ENCODE results near the gene EIF1AX.
"Not testable (repeated sequence)": the region's sequence is repeated elsewhere in the genome, so short reads cannot be mapped to it uniquely, and the experiment has no call there.

Gene EIF1AX

DNA sequence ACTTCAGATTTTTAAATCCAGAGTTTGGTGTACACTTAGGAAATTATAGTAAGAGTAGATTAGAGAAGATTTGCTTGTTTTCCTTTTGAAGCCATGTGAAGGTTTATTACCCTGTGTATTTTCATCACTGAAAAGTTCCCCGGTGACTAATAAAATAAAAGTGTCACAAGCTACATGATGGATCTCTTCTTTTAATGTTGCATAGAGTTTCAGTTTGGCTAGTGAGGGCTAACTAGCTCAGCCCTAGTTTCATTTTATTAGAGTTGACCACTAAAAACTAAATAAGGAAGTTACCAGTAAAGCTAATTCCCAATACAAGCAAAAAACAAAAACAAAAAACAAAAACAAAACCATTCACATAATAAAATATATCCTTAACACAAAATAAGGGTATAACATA lies 14.8 kb downstream of the EIF1AX start:
- DNase-seq (ENCODE audit: low read depth); H3K9me3 ChIP-seq (ENCODE audit: control insufficient read depth, low read length); H3K9ac ChIP-seq (ENCODE audit: low read length); H3K27me3 ChIP-seq (replicated peaks; ENCODE audit: control insufficient read depth, insufficient read depth, low read length); H3K4me3 ChIP-seq (ENCODE audit: low read length): not testable (repeated sequence)
- peaks cover 16% of the 10 kb centered on the region for H3K4me1 ChIP-seq (ENCODE audit: control insufficient read depth, insufficient read depth, low read length)
- H3K36me3 ChIP-seq (ENCODE audit: control insufficient read depth, insufficient read depth, low read length, severe bottlenecking), result peaks cover 56% of the 10 kb centered on the region

DNA sequence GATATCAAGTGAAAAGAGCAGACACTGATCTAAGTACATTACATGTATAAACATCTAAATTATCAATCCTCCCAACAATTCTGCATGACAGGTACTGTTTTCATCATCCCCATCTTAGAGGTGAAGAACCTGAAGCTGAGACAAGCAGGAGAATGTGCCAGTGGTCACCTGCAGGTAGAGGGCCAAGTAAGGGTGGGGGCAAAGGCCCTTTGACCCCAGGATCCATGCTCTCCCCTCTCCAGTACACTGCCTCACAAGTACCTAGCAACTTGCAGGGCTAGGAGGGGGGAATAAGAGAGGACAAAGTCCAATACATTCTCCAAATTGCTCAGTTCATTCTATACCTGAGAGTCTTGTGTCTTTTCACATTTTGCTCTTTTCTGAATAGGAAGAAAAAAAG lies 16.7 kb downstream of the EIF1AX start:
- peaks cover 11% of the 10 kb centered on the region for H3K4me1 ChIP-seq (ENCODE audit: control insufficient read depth, insufficient read depth, low read length)
- no peak for DNase-seq (ENCODE audit: low read depth)
- no peaks in the 10 kb centered on the region for H3K9me3 ChIP-seq (ENCODE audit: control insufficient read depth, low read length)
- H3K36me3 ChIP-seq (ENCODE audit: control insufficient read depth, insufficient read depth, low read length, severe bottlenecking), result peaks cover 38% of the 10 kb centered on the region
- H3K4me3 ChIP-seq (ENCODE audit: low read length), result no peak overlapping the region
- no peaks in the 10 kb centered on the region for H3K27me3 ChIP-seq (replicated peaks; ENCODE audit: control insufficient read depth, insufficient read depth, low read length)
- H3K9ac ChIP-seq (ENCODE audit: low read length), result no peak overlapping the region

DNA sequence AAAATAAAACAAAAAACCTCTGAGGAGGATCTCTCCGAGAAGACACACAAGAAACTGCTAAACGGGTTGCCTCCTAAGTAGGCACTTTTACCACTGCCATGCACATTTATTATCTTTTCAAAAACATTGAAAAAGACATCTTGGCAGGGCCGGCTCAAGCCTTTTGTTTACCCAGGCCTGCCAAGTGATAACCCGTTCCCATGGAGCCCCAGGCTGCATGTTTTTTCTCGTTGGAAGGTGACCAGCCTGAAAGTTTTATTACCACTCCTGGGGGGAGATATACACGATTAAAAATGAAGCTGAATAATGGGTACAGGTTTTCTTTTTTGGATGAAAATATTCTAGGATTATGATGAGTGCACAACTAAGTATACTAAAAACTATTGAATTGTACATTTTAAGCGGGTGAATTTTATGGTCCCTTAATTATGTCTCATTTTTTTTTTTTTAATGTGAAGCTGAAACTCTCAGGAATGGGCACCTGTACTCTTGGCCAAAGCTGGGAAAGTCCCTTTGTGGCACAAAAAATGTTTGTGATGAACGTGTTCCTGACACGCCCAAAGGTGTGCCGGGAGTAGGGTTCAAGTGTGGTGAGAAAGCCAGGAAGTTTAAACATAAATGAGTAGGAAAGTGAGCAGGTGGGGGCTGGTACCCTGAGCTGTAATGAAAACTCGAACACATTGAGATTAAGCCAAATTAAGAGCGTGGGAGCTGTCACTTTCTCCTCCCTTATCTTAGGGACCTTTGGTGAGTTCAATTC lies 23.4 kb downstream of the EIF1AX start:
- no peak overlapping the region for H3K4me3 ChIP-seq (ENCODE audit: low read length)
- H3K4me1 ChIP-seq (ENCODE audit: control insufficient read depth, insufficient read depth, low read length), result no peaks in the 10 kb centered on the region
- DNase-seq (ENCODE audit: low read depth), result no peak
- no peak overlapping the region for H3K9ac ChIP-seq (ENCODE audit: low read length)
- peaks cover 24% of the 10 kb centered on the region for H3K27me3 ChIP-seq (replicated peaks; ENCODE audit: control insufficient read depth, insufficient read depth, low read length)
- no peaks in the 10 kb centered on the region for H3K36me3 ChIP-seq (ENCODE audit: control insufficient read depth, insufficient read depth, low read length, severe bottlenecking)
- H3K9me3 ChIP-seq (ENCODE audit: control insufficient read depth, low read length), result peaks cover 8% of the 10 kb centered on the region

DNA sequence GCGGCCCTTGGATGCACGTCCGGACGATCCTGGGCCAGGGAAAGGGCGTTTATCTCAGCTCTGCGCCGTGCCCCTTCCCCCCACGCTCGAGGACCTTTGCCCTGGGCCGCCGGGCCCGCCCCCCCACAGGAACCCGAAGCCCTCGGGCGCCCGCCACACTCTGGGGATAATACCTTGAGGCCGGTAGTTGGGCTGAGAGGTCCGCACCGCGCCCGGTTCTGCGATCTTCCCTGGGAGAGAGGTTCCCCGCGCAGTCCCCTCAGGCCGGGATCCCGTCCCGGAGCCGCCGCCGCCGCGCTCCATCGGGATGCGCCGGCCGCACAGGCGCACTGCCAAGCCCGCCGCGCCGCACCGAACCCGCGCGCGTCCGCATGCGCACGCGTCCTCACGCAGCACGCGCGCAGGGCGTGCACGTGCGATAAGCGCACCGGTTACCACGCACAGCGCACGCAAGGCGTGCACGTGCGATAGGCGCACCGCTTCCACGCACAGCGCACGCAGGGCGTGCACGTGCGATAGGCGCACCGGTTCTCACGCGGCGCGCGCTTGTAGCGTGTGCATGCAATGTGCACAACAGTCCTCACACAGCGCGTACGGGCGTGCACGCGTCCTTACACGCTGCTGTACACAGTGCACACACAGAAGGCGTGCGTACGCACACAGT lies 24.9 kb downstream of the EIF1AX start, which contains the start of gene MAP7D2:
MAP7D2 (minus strand) TSS at position 331 of the 664 bp plus-strand sequence; CDS start at position 303, 28 bp downstream.
- no peak within 1 kb of the TSS for H3K9ac ChIP-seq (ENCODE audit: low read length)
- H3K4me3 ChIP-seq (ENCODE audit: low read length), result peak within 1 kb of the TSS; percentile 60
- H3K4me1 ChIP-seq (ENCODE audit: control insufficient read depth, insufficient read depth, low read length), result no peaks in the 10 kb centered on the region
- no peak for DNase-seq (ENCODE audit: low read depth)
- peaks cover 24% of the 10 kb centered on the region for H3K27me3 ChIP-seq (replicated peaks; ENCODE audit: control insufficient read depth, insufficient read depth, low read length)
- peaks cover 8% of the 10 kb centered on the region for H3K9me3 ChIP-seq (ENCODE audit: control insufficient read depth, low read length)
- no peaks in the 10 kb centered on the region for H3K36me3 ChIP-seq (ENCODE audit: control insufficient read depth, insufficient read depth, low read length, severe bottlenecking)

DNA sequence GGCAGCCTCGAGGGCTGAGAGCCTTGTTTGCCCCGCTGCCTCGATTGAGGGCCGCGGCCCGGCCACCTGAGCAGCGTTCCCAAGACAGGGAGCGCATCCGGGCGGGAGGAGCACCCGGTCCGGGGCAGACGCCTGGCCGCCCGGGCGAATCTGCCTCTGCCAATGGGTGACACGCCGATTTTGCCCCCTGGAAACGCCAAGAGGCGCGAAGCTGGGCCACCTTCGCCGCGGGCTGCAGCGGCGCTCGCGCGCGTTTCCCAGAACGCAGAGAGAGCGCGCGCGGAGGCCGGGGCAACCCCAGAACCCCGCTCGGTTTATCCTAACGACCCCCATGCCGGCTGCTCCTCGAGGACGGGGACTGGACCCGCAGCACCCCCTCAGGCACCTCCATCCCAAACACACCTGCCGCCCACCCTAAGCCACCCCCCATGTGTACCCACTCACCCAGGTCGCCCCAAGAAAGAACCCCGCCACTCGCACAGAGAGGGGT lies 25.5 kb downstream of the EIF1AX start:
- H3K9me3 ChIP-seq (ENCODE audit: control insufficient read depth, low read length), result peaks cover 8% of the 10 kb centered on the region
- H3K36me3 ChIP-seq (ENCODE audit: control insufficient read depth, insufficient read depth, low read length, severe bottlenecking), result no peaks in the 10 kb centered on the region
- DNase-seq (ENCODE audit: low read depth), result no peak
- peak overlapping the region; percentile 60 for H3K4me3 ChIP-seq (ENCODE audit: low read length)
- peaks cover 24% of the 10 kb centered on the region for H3K27me3 ChIP-seq (replicated peaks; ENCODE audit: control insufficient read depth, insufficient read depth, low read length)
- H3K9ac ChIP-seq (ENCODE audit: low read length), result no peak overlapping the region
- H3K4me1 ChIP-seq (ENCODE audit: control insufficient read depth, insufficient read depth, low read length), result no peaks in the 10 kb centered on the region

DNA sequence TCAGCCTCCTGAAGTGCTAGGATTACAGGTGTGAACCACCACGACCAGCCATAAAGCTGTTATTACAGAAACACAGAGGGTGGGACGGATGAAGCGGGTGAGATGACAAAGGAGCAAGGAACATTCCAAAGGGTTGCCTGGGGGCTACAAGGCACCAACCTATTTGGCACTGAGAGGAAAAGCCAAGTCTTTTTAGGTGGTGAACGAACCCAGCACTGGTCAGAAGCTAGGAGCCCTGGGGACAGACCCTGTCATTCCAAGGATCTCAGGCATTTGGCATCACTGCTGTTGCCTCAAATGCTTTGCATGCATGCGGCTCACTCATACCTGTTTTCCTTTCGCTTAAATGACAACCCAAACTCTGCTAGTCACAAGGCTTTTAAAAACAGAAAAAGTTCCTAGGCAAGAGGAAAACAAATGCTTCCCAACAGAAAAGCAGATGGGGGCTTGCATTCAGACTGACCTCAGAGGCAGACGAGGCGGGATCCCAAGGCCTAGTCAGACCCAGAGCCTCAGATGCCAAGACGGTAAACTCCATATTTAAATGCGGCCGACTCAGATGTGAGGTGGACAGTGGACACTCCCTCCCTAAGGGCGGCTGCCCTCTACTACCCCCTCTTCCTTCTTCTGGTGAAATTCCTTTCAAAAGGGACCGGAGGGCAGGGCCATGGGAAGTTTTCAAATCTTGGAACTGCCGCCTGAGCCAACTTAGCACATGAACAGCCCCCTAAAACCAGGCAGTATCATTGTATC lies 29.4 kb downstream of the EIF1AX start:
- DNase-seq (ENCODE audit: low read depth), result no peak
- H3K27me3 ChIP-seq (replicated peaks; ENCODE audit: control insufficient read depth, insufficient read depth, low read length), result peaks cover 20% of the 10 kb centered on the region
- no peaks in the 10 kb centered on the region for H3K36me3 ChIP-seq (ENCODE audit: control insufficient read depth, insufficient read depth, low read length, severe bottlenecking)
- peaks cover 4% of the 10 kb centered on the region for H3K9me3 ChIP-seq (ENCODE audit: control insufficient read depth, low read length)
- no peak overlapping the region for H3K4me3 ChIP-seq (ENCODE audit: low read length)
- H3K4me1 ChIP-seq (ENCODE audit: control insufficient read depth, insufficient read depth, low read length), result no peaks in the 10 kb centered on the region
- H3K9ac ChIP-seq (ENCODE audit: low read length), result no peak overlapping the region

DNA sequence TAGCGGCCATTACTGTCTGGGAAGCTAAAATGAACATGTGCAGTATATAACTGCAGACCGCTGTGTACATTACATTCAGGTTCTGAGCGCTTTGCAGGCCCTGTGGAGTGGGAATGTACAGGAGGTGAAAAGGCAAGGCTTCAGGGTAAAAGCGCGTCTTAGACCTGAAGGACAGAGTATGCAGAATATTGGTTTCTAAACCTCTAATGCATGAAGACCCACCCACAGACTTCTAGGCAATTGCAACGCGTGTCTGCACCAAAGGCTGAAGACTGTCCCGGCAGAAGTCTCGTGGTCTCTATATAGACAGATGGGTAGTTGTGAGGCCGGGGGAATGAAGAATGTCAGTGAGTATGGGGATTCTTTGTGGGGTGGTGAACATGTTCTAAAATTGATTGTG lies 30.4 kb downstream of the EIF1AX start:
- no peaks in the 10 kb centered on the region for H3K9me3 ChIP-seq (ENCODE audit: control insufficient read depth, low read length)
- H3K27me3 ChIP-seq (replicated peaks; ENCODE audit: control insufficient read depth, insufficient read depth, low read length), result peaks cover 16% of the 10 kb centered on the region
- no peak overlapping the region for H3K9ac ChIP-seq (ENCODE audit: low read length)
- no peaks in the 10 kb centered on the region for H3K4me1 ChIP-seq (ENCODE audit: control insufficient read depth, insufficient read depth, low read length)
- no peaks in the 10 kb centered on the region for H3K36me3 ChIP-seq (ENCODE audit: control insufficient read depth, insufficient read depth, low read length, severe bottlenecking)
- H3K4me3 ChIP-seq (ENCODE audit: low read length), result no peak overlapping the region
- no peak for DNase-seq (ENCODE audit: low read depth)

DNA sequence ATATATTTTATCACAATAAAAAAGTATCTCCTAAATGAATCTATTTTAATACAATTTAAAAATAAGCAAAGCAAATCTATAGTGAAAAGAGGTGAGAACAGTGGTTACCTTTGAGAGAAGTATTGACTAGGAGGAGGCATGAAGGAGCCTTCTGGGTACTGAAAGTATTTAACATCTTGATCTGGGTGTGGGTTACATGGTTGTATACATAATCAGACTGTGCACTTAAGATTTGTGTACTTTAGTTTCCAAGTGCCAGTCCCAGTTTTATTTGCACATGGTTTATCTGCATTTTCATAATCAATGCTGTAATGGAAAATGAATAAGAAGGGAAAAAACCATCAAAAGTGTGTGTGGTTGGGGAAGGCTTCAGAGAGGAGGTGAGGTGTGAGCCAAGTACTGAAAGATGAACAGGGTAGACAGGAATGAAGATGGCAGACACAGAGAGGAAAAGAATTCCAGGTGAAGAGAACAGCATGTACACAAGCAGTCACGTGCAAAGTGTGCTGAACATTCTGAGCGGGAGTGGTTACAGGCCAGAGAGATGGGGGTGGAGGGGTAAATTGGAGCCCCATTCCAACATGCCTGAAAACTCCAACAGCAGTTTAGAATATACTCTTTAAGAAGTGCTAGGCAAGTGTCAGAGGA lies 39.6 kb downstream of the EIF1AX start:
- H3K4me3 ChIP-seq (ENCODE audit: low read length), result no peak overlapping the region
- no peak overlapping the region for H3K9ac ChIP-seq (ENCODE audit: low read length)
- H3K36me3 ChIP-seq (ENCODE audit: control insufficient read depth, insufficient read depth, low read length, severe bottlenecking), result no peaks in the 10 kb centered on the region
- no peaks in the 10 kb centered on the region for H3K4me1 ChIP-seq (ENCODE audit: control insufficient read depth, insufficient read depth, low read length)
- peaks cover 10% of the 10 kb centered on the region for H3K9me3 ChIP-seq (ENCODE audit: control insufficient read depth, low read length)
- H3K27me3 ChIP-seq (replicated peaks; ENCODE audit: control insufficient read depth, insufficient read depth, low read length), result peaks cover 18% of the 10 kb centered on the region
- no peak for DNase-seq (ENCODE audit: low read depth)

DNA sequence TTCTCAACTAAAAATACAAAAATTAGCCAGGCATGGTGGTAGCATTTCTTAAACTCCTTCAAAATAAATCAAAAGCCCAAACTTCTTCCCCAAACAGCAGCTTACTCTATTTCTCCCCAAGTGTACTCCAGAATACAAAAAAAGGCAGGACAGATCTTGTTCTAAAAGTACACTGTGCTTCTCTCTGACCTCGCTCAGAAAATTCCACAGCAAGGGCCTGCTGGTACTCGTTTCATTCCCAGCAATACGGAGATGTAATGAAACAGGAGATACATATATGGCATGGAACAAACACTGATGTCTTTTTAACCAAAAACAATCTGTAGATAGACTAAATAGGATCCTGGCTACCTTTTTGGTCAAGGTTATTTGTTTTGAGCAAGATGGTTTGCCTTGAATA lies 50.1 kb downstream of the EIF1AX start:
- Histone ChIP-seq H3K4me3 (ENCODE audit: low read length) (no peak overlapping the region), H3K36me3 (ENCODE audit: control insufficient read depth, insufficient read depth, low read length, severe bottlenecking) (no peaks in the 10 kb centered on the region), H3K9me3 (ENCODE audit: control insufficient read depth, low read length) (no peaks in the 10 kb centered on the region), H3K27me3 (replicated peaks; ENCODE audit: control insufficient read depth, insufficient read depth, low read length) (peaks cover 20% of the 10 kb centered on the region), H3K4me1 (ENCODE audit: control insufficient read depth, insufficient read depth, low read length) (no peaks in the 10 kb centered on the region), H3K9ac (ENCODE audit: low read length) (no peak overlapping the region)
- DNase-seq (ENCODE audit: low read depth), result no peak

DNA sequence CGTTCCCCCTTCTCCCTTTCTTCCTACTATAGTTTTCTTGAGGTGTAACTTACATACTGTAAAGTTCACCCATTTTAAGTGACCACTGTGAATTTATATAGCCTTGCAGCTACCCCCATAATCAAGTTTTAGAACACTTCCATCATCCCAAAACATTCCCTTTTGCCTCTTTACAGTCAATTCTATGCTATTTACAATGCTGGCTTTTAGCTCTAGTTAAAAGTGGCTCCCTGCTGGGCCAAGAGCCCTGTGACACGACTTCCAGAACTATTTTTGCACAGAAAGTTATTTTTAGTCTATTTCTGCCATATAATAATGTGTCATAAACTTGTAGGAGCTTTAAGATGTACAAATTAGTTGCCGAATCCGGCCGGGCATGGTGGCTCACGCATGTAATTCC lies 51.8 kb downstream of the EIF1AX start:
- H3K4me1 ChIP-seq (ENCODE audit: control insufficient read depth, insufficient read depth, low read length), result no peaks in the 10 kb centered on the region
- no peaks in the 10 kb centered on the region for H3K9me3 ChIP-seq (ENCODE audit: control insufficient read depth, low read length)
- no peak for DNase-seq (ENCODE audit: low read depth)
- peaks cover 26% of the 10 kb centered on the region for H3K27me3 ChIP-seq (replicated peaks; ENCODE audit: control insufficient read depth, insufficient read depth, low read length)
- H3K9ac ChIP-seq (ENCODE audit: low read length), result no peak overlapping the region
- no peaks in the 10 kb centered on the region for H3K36me3 ChIP-seq (ENCODE audit: control insufficient read depth, insufficient read depth, low read length, severe bottlenecking)
- H3K4me3 ChIP-seq (ENCODE audit: low read length), result no peak overlapping the region

DNA sequence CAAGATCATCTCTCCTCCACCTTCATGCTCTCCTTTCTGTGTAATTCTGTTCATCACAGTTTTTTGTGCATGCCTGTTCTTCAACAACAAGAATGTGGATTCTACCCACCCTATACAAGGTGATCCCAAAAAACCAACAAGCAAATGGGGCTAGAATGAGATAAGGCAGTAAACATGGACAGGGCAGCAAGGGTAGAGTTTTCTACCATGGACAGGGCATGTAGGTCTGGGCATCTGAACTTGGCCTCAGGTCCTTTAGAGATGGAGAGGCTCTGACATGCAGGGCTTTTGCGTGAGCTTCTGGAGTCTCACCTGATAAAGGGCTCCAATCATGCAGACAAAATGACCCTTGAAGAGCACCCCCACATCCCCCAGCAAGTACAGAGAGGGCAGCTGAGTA lies 61.4 kb downstream of the EIF1AX start:
- Histone ChIP-seq H3K9ac (ENCODE audit: low read length) (no peak overlapping the region), H3K27me3 (replicated peaks; ENCODE audit: control insufficient read depth, insufficient read depth, low read length) (peaks cover 30% of the 10 kb centered on the region), H3K9me3 (ENCODE audit: control insufficient read depth, low read length) (no peaks in the 10 kb centered on the region), H3K4me3 (ENCODE audit: low read length) (no peak overlapping the region), H3K4me1 (ENCODE audit: control insufficient read depth, insufficient read depth, low read length) (no peaks in the 10 kb centered on the region), H3K36me3 (ENCODE audit: control insufficient read depth, insufficient read depth, low read length, severe bottlenecking) (no peaks in the 10 kb centered on the region)
- no peak for DNase-seq (ENCODE audit: low read depth)

Data from adipocyte (in vitro differentiated cells).